Suprapubic skin (tissue), 4 donors: Measurements from ENCODE around the gene PRSS53. TPM values are rescaled to one million over a fixed set of nuclear protein-coding genes. Genes with fewer than 3 reads are reported as not detected.

Experiments
- DNase-seq, 2 donors: peaks; one replicate each; pipeline ENCODE4 v3.0.0-alpha.2; 2019; ENCODE audit warnings: low spot score in 2 of 2
- H3K27ac ChIP-seq: fragments of 200-600 bp; sonication (generic); one replicate; pipeline ENCODE4 v1.5.1; 2019
- H3K27me3 ChIP-seq: fragments of 200-600 bp; sonication (generic); one replicate; pipeline ENCODE4 v1.5.1; 2019
- H3K36me3 ChIP-seq: fragments of 200-600 bp; sonication (generic); one replicate; pipeline ENCODE4 v1.5.1; 2019
- H3K4me1 ChIP-seq: fragments of 200-600 bp; sonication (generic); one replicate; pipeline ENCODE4 v1.5.1; 2019
- H3K4me3 ChIP-seq: fragments of 200-600 bp; sonication (generic); one replicate; pipeline ENCODE4 v1.5.1; 2019; ENCODE audit warnings: mild to moderate bottlenecking
- H3K9me3 ChIP-seq: fragments of 200-600 bp; sonication (generic); one replicate; pipeline ENCODE4 v1.5.1; 2019
- EP300 ChIP-seq: sonication (generic); formaldehyde crosslinking; IDR thresholded peaks from one replicate; pipeline ENCODE4 v1.6.1; 2017; ENCODE audit warnings: antibody characterized with exemption
- POLR2A ChIP-seq, 2 donors: fragments of 450-650 bp; IDR thresholded peaks; one replicate each; pipeline ENCODE4 v1.6.1; 2017; ENCODE audit warnings: antibody characterized with exemption in 2 of 2, mild to moderate bottlenecking in 2 of 2, moderate library complexity in 2 of 2
- POLR2AphosphoS5 ChIP-seq, 3 donors: sonication (generic); formaldehyde crosslinking; IDR thresholded peaks; one replicate each; pipeline ENCODE4 v1.6.1; 2017; ENCODE audit warnings: antibody characterized with exemption in 3 of 3
- WGBS: methylation state at CpG from one replicate; pipeline ENCODE4 v1.1.5; 2018; 5-methylcytosine and 5-hydroxymethylcytosine counted together
- total RNA-seq, 4 donors: library from RNA; depleted of rRNA; stranded (reverse); fragments of >200 nt; gene quantifications; one replicate each; pipeline ENCODE4 v1.1.0, GENCODE V29; 2016
- TF ChIP-seq, protein P1 (sequence below), 2 donors: fragments of 200-600 bp in 1 of 2; fragments of 450-650 bp in 1 of 2; sonication (generic) in 1 of 2; IDR thresholded peaks; one replicate each; pipeline ENCODE4 v1.5.1; 2016 to 2019; ENCODE audit warnings: antibody characterized with exemption in 2 of 2, mild to moderate bottlenecking in 1 of 2, moderate library complexity in 1 of 2

PRSS53 gene
- total RNA-seq, 4 donors from 2014 or later = 2.0 to 10.0 (median 5.1) TPM

DNA sequence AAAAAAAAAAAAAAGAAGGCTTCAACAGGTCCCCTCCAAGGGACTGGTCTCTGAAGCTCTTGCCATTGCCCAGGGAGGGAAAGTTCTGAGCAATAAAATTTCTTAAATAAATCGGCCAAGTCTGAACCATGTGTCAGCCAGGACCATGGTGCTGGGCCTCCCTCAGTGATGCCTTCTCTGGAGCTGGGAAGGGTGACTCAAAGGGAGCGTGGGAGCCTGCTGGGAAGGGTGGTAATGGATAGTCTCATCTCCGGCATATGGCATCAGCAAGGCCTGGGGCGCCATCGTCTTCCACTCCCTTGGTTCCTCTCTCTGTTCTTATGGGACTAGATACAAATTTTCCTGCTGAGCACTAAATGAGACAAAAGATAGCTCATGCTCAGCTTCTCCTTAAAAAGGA, 3.6 kb upstream of the PRSS53 start:
- Histone ChIP-seq H3K4me1 (peaks cover 27% of the 10 kb centered on the region), H3K27ac (no peak overlapping the region), H3K27me3 (no peaks in the 10 kb centered on the region), H3K4me3 (no peak overlapping the region), H3K36me3 (peaks cover 19% of the 10 kb centered on the region), H3K9me3 (no peaks in the 10 kb centered on the region)
- DNase-seq = no peak
- WGBS = 90% methylated on average over 5 of the region's 5 CpGs
- TF ChIP-seq POLR2A (IDR thresholded peaks at IDR 0.05) (no peak), POLR2AphosphoS5 (IDR thresholded peaks at IDR 0.05) (no peak), EP300 (no peak)
- TF ChIP-seq, protein P1, sequence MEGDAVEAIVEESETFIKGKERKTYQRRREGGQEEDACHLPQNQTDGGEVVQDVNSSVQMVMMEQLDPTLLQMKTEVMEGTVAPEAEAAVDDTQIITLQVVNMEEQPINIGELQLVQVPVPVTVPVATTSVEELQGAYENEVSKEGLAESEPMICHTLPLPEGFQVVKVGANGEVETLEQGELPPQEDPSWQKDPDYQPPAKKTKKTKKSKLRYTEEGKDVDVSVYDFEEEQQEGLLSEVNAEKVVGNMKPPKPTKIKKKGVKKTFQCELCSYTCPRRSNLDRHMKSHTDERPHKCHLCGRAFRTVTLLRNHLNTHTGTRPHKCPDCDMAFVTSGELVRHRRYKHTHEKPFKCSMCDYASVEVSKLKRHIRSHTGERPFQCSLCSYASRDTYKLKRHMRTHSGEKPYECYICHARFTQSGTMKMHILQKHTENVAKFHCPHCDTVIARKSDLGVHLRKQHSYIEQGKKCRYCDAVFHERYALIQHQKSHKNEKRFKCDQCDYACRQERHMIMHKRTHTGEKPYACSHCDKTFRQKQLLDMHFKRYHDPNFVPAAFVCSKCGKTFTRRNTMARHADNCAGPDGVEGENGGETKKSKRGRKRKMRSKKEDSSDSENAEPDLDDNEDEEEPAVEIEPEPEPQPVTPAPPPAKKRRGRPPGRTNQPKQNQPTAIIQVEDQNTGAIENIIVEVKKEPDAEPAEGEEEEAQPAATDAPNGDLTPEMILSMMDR (IDR thresholded peaks at IDR 0.05) = no peak

DNA sequence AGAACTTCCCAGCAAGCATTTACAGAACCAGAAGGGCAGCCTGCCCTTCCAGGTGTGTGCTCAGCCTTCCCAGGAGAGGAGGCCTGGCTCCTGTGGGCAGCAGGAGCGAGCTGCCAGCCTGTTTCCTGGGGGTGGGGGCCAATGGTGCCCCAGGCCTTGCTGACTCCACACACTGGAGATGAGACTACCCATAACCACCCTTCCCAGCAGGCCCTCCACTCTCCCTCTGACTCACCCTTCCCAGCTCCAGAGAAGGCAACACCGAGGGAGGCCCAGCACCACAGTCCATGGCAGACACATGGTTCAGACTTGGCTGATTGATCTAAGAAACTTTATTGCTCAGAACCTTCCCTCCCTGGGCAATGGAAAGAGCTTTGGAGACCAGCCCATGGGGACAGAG, 1.8 kb upstream of the PRSS53 start:
- no peak overlapping the region for H3K27ac ChIP-seq
- no peak overlapping the region for H3K4me3 ChIP-seq
- peaks cover 26% of the 10 kb centered on the region for H3K4me1 ChIP-seq
- H3K9me3 ChIP-seq = no peaks in the 10 kb centered on the region
- TF ChIP-seq POLR2A (IDR thresholded peaks at IDR 0.05) = no peak
- no peak for TF ChIP-seq EP300
- TF ChIP-seq, protein P1 (IDR thresholded peaks at IDR 0.05) = no peak
- no peak for TF ChIP-seq POLR2AphosphoS5 (IDR thresholded peaks at IDR 0.05)
- H3K27me3 ChIP-seq = no peaks in the 10 kb centered on the region
- peaks cover 28% of the 10 kb centered on the region for H3K36me3 ChIP-seq
- no peak for DNase-seq
- WGBS = 60% methylated on average over 2 of the region's 2 CpGs

DNA sequence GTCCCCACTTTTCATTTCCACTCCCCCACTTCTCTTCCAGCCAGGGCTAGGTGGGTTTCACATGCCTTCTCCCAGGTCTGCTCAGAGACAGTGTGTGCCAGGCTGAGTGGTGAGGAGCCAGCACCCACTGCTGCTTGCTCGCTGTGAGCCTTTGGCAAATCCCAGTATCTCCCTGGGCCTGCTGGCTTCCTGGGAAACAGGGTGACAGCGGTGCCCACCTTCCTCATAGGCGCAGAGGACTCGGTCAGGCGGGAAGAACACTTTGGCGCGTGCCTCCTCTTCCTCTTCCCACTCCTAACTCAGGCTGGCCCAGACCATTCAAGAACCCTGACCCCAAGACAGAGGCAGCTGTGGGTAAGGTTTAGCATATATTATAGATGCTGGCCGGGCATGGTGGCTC, 456 bp upstream of the PRSS53 start:
- peak in 1 of 2 donors; percentile 69 for DNase-seq
- no peaks in the 10 kb centered on the region for H3K9me3 ChIP-seq
- H3K4me1 ChIP-seq = peaks cover 20% of the 10 kb centered on the region
- H3K27me3 ChIP-seq = no peaks in the 10 kb centered on the region
- H3K36me3 ChIP-seq = peaks cover 39% of the 10 kb centered on the region
- H3K27ac ChIP-seq = no peak overlapping the region
- WGBS = 99% methylated on average over 8 of the region's 8 CpGs
- TF ChIP-seq, protein P1 (IDR thresholded peaks at IDR 0.05) = no peak
- TF ChIP-seq POLR2AphosphoS5 (IDR thresholded peaks at IDR 0.05) = no peak
- no peak for TF ChIP-seq EP300
- TF ChIP-seq POLR2A (IDR thresholded peaks at IDR 0.05) = no peak
- H3K4me3 ChIP-seq = no peak overlapping the region

DNA sequence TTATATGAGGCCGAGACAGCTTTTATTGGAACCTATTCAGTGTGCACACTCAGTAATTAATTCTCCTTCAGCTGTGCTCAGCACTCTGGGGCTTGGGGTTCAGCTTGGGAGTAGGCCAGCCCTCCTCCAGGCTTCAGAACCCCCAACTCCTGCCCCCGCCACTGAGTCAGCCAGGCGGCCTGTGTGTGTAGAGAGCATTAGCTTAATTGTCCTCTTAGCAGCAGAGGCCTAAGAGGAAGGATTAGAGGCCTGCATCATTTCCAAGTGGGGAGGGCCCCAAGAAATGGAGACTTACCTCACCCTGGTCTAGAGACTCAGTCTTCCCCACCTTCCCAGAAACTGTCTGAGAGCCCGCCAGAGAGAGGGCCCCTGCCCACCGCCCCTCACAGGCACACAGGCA, 772 bp downstream of the PRSS53 start:
- peaks cover 50% of the 10 kb centered on the region for H3K36me3 ChIP-seq
- TF ChIP-seq, protein P1 (IDR thresholded peaks at IDR 0.05) = no peak
- TF ChIP-seq POLR2A (IDR thresholded peaks at IDR 0.05) (no peak), EP300 (no peak), POLR2AphosphoS5 (IDR thresholded peaks at IDR 0.05) (no peak)
- no peaks in the 10 kb centered on the region for H3K27me3 ChIP-seq
- DNase-seq = no peak
- H3K4me3 ChIP-seq = no peak overlapping the region
- 79% methylated on average over 5 of the region's 5 CpGs for WGBS
- H3K4me1 ChIP-seq = peaks cover 10% of the 10 kb centered on the region
- no peak overlapping the region for H3K27ac ChIP-seq
- H3K9me3 ChIP-seq = no peaks in the 10 kb centered on the region

DNA sequence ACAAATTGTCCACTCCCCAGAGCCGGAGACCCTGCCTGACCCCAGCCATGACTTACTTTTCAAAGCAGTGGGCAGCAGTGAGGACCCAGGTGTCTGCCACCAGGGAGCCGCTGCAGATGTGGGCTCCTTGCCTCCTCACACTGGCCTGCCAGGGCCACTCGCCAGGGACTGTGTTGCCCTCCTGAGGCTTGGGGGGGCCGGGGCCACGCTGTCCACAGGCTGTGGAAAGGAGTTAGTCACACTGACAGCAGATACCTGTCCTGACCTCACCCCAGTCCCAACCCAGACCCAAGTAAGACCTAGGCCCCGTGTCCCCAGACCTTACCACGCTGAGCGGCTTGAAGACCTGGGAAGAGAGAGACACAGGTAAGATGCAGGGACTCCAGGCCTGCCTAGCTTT, 1.3 kb downstream of the PRSS53 start:
- 91% methylated on average over 8 of the region's 8 CpGs for WGBS
- Histone ChIP-seq H3K4me1 (peaks cover 11% of the 10 kb centered on the region), H3K9me3 (no peaks in the 10 kb centered on the region), H3K36me3 (peaks cover 53% of the 10 kb centered on the region), H3K27me3 (no peaks in the 10 kb centered on the region), H3K27ac (no peak overlapping the region), H3K4me3 (no peak overlapping the region)
- peak in 1 of 2 donors; percentile 64 for DNase-seq
- TF ChIP-seq EP300 (no peak), POLR2A (IDR thresholded peaks at IDR 0.05) (no peak)
- TF ChIP-seq, protein P1 (IDR thresholded peaks at IDR 0.05) = no peak
